Natural killer cell (primary cell): ENCODE data around the gene GNAT3. TPM values are rescaled to one million over a fixed set of nuclear protein-coding genes. Genes with fewer than 3 reads are reported as not detected.

Source experiments
- ATAC-seq, 3 donors: fragments of 150-1000 bp in 2 of 3; fragments of 200-7000 bp in 1 of 3; cut with Tn5 transposase; 1 replicate in 1 of 3; 2 replicates in 2 of 3; pipeline ENCODE4 v1.10.0; 2021; ENCODE audit warnings: mild to moderate bottlenecking in 2 of 3, moderate library complexity in 2 of 3
- DNase-seq, 2 donors: peaks; one replicate each; pipeline versions ENCODE4 v3.0.0 to v3.0.0-alpha.2; 2013 to 2021; ENCODE audit warnings: mixed read lengths in 1 of 2
- H3K27ac ChIP-seq: one replicate; pipeline ENCODE4 v1.5.1; 2013; ENCODE audit warnings: mild to moderate bottlenecking, low read length
- H3K27me3 ChIP-seq: one replicate; pipeline ENCODE4 v1.6.1; 2013; ENCODE audit warnings: low read length; ENCODE audit not compliant: control insufficient read depth, insufficient read depth
- H3K36me3 ChIP-seq: one replicate; pipeline ENCODE4 v1.6.1; 2013; ENCODE audit warnings: low read length; ENCODE audit not compliant: control insufficient read depth, insufficient read depth
- H3K4me1 ChIP-seq: one replicate; pipeline ENCODE4 v1.6.1; 2013; ENCODE audit warnings: low read length; ENCODE audit not compliant: control insufficient read depth, insufficient read depth
- H3K4me3 ChIP-seq: one replicate; pipeline ENCODE4 v1.5.1; 2013; ENCODE audit warnings: low read length
- H3K9me3 ChIP-seq: one replicate; pipeline ENCODE4 v1.6.1; 2013; ENCODE audit warnings: low read length; ENCODE audit not compliant: control insufficient read depth, insufficient read depth
- H3K27ac Mint-ChIP-seq, 2 donors: one replicate each; pipeline ENCODE4 v1.8.0; 2022; ENCODE audit warnings: mild to moderate bottlenecking in 2 of 2, mixed read lengths in 2 of 2, moderate library complexity in 1 of 2
- H3K27me3 Mint-ChIP-seq, 2 donors: one replicate each; pipeline ENCODE4 v1.8.0; 2022; ENCODE audit warnings: low read depth in 2 of 2, mixed read lengths in 2 of 2
- H3K36me3 Mint-ChIP-seq: one replicate; pipeline ENCODE4 v1.8.0; 2022; ENCODE audit warnings: mixed read lengths
- H3K4me1 Mint-ChIP-seq, 2 donors: one replicate each; pipeline ENCODE4 v1.8.0; 2022; ENCODE audit warnings: mixed read lengths in 2 of 2
- H3K4me3 Mint-ChIP-seq: one replicate; pipeline ENCODE4 v1.8.0; 2022; ENCODE audit warnings: mild to moderate bottlenecking, moderate library complexity, mixed read lengths
- H3K9me3 Mint-ChIP-seq, 2 donors: one replicate each; pipeline ENCODE4 v1.8.0; 2022; ENCODE audit warnings: mixed read lengths in 2 of 2
- WGBS: methylation state at CpG from one replicate; pipeline ENCODE4 v1.1.7; 2013; ENCODE audit warnings: missing lambda C conversion rate; ENCODE audit not compliant: insufficient coverage; 5-methylcytosine and 5-hydroxymethylcytosine counted together
- intact Hi-C: fragments of 100-400 bp; cut with micrococcal nuclease; formaldehyde crosslinking; loops from one replicate; pipeline ENCODE4 v1.14.2; 2022
- total RNA-seq, 4 donors: library from RNA; stranded (reverse); fragments of 120-200 nt in 1 of 4; gene quantifications; one replicate each; pipeline versions ENCODE4 v1.2.3 to v1.2.4, GENCODE V29; 2013 to 2022
- TF ChIP-seq, protein P1 (sequence below): fragments of 200-600 bp; IDR thresholded peaks from one replicate; pipeline ENCODE4 v1.8.0; 2022; ENCODE audit warnings: antibody characterized with exemption

GNAT3 gene
- total RNA-seq, 3 donors from 2014 or later (not counting 1 experiment from before 2014, with no cell fraction given): not detected

- Histone ChIP-seq H3K4me3 (no peak overlapping the region), H3K4me1 (no peaks in the 10 kb centered on the region), H3K36me3 (no peaks in the 10 kb centered on the region), H3K9me3 (no peaks in the 10 kb centered on the region), H3K27ac (no peak overlapping the region), H3K27me3 (no peaks in the 10 kb centered on the region)
- H3K27me3 Mint-ChIP-seq: no peaks in the 10 kb centered on the region
- peaks cover 0 to 5% of the 10 kb centered on the region in 2 donors for H3K9me3 Mint-ChIP-seq
- no peaks in the 10 kb centered on the region for H3K36me3 Mint-ChIP-seq
- DNase-seq (no peak), ATAC-seq (peak in 1 of 3 donors; percentile 54)
- no peak overlapping the region for H3K27ac Mint-ChIP-seq
- TF ChIP-seq, protein P1, sequence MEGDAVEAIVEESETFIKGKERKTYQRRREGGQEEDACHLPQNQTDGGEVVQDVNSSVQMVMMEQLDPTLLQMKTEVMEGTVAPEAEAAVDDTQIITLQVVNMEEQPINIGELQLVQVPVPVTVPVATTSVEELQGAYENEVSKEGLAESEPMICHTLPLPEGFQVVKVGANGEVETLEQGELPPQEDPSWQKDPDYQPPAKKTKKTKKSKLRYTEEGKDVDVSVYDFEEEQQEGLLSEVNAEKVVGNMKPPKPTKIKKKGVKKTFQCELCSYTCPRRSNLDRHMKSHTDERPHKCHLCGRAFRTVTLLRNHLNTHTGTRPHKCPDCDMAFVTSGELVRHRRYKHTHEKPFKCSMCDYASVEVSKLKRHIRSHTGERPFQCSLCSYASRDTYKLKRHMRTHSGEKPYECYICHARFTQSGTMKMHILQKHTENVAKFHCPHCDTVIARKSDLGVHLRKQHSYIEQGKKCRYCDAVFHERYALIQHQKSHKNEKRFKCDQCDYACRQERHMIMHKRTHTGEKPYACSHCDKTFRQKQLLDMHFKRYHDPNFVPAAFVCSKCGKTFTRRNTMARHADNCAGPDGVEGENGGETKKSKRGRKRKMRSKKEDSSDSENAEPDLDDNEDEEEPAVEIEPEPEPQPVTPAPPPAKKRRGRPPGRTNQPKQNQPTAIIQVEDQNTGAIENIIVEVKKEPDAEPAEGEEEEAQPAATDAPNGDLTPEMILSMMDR: no peak
- no peaks in the 10 kb centered on the region for H3K4me1 Mint-ChIP-seq
- intact Hi-C loops: no loop called here
- no peak overlapping the region for H3K4me3 Mint-ChIP-seq
- 39% methylated on average over 3 of the region's 6 CpGs for whole genome bisulfite sequencing
These were observed 61.1 kb downstream of the GNAT3 start for GRCh38 chr7:80450621-80451308.

DNA sequence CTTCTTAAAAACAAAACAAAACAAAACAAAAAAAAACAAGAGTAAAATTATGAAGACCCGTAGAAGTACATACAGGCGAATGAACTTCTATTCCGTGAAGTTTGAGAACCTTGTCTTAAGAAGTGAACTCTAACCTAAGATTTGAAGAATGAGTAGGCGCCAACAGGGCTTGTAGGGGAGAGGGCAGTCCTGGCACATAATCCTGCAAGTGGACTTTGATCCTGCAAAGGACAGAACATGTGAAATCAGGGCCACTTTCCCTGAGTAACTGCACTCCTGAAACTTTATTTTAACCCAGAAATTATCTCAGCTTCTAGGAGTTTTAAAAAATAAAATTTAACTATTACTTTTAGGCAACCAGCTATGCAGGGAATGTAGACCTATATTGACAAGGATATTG, 62.0 kb downstream of the GNAT3 start:
- Mint-ChIP-seq H3K4me3 (no peak overlapping the region), H3K27ac (no peak overlapping the region), H3K9me3 (peaks cover under 1 to 5% of the 10 kb centered on the region in 2 donors), H3K36me3 (no peaks in the 10 kb centered on the region), H3K4me1 (no peaks in the 10 kb centered on the region), H3K27me3 (no peaks in the 10 kb centered on the region)
- Histone ChIP-seq H3K27me3 (no peaks in the 10 kb centered on the region), H3K36me3 (no peaks in the 10 kb centered on the region), H3K4me3 (no peak overlapping the region), H3K9me3 (no peaks in the 10 kb centered on the region), H3K4me1 (no peaks in the 10 kb centered on the region), H3K27ac (no peak overlapping the region)
- intact Hi-C loops: no loop called here
- 92% methylated on average over 4 of the region's 4 CpGs for WGBS
- TF ChIP-seq, protein P1: no peak
- no peak for DNase-seq
- no peak for ATAC-seq

DNA sequence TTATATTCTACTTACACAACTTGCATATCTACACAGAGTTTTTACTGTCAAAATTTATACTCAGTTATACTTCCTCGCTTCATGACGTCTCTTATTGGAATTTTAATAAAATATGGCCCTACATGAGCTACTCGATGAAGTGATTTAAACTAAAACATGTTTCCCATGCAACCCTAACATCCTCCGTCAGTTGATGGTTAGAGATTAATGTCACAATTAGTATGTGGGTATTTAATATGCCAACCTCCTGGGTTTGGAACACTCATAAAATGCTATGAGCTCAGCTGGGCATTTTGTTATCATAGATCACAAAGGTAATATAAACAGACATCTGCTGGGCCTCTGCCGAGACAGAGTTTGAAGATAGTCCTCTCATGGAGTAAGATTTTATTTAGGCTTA, 66.5 kb downstream of the GNAT3 start:
- Histone ChIP-seq H3K9me3 (no peaks in the 10 kb centered on the region), H3K4me1 (no peaks in the 10 kb centered on the region), H3K36me3 (no peaks in the 10 kb centered on the region), H3K27me3 (no peaks in the 10 kb centered on the region), H3K4me3 (no peak overlapping the region), H3K27ac (no peak overlapping the region)
- intact Hi-C loops: no loop called here
- no peaks in the 10 kb centered on the region for H3K27me3 Mint-ChIP-seq
- no peak overlapping the region for H3K27ac Mint-ChIP-seq
- no peak overlapping the region for H3K4me3 Mint-ChIP-seq
- TF ChIP-seq, protein P1: no peak
- ATAC-seq (no peak), DNase-seq (no peak)
- peaks cover 10 to 12% of the 10 kb centered on the region in 2 donors for H3K9me3 Mint-ChIP-seq
- H3K36me3 Mint-ChIP-seq: no peaks in the 10 kb centered on the region
- WGBS: 75% methylated on average over 4 of the region's 5 CpGs
- no peaks in the 10 kb centered on the region for H3K4me1 Mint-ChIP-seq

GRCh38 chr7:80444811-80445210, 67.1 kb downstream of the GNAT3 start:
- no peak overlapping the region for H3K4me3 ChIP-seq
- H3K4me3 Mint-ChIP-seq: no peak overlapping the region
- H3K36me3 Mint-ChIP-seq: no peaks in the 10 kb centered on the region
- H3K4me1 Mint-ChIP-seq: no peaks in the 10 kb centered on the region
- no CpG with 5 or more reads among the region's 1 CpG for WGBS
- intact Hi-C loops: no loop called here
- no peaks in the 10 kb centered on the region for H3K36me3 ChIP-seq
- ATAC-seq (no peak), DNase-seq (no peak)
- no peaks in the 10 kb centered on the region for H3K9me3 ChIP-seq
- no peaks in the 10 kb centered on the region for H3K27me3 Mint-ChIP-seq
- TF ChIP-seq, protein P1: no peak
- H3K27me3 ChIP-seq: no peaks in the 10 kb centered on the region
- peaks cover 10 to 13% of the 10 kb centered on the region in 2 donors for H3K9me3 Mint-ChIP-seq
- H3K27ac ChIP-seq: no peak overlapping the region
- no peak overlapping the region for H3K27ac Mint-ChIP-seq
- H3K4me1 ChIP-seq: no peaks in the 10 kb centered on the region
